ENCODE measurements around the gene KHK.
"Not testable (repeated sequence)": the region's sequence is repeated elsewhere in the genome, so short reads cannot be mapped to it uniquely, and the experiment has no call there.

Gene KHK

GRCh38 chr2:27097341-27097740 is 10.8 kb downstream of the KHK start:
- no peak for DNase-seq

GRCh38 chr2:27099334-27099955 is 12.9 kb downstream of the KHK start:
- no peak for DNase-seq

- DNase-seq = no peak
Observed at GRCh38 chr2:27100036-27100435, 13.5 kb downstream of the KHK start.

GRCh38 chr2:27102329-27102728 is 15.8 kb downstream of the KHK start:
- DNase-seq = no peak

- no peak for DNase-seq
Observed at GRCh38 chr2:27105981-27106380, 19.4 kb downstream of the KHK start.

GRCh38 chr2:27108221-27108620 is 21.6 kb downstream of the KHK start:
- no peak for DNase-seq

GRCh38 chr2:27109083-27109482 is 22.5 kb downstream of the KHK start:
- no peak for DNase-seq

- not testable (repeated sequence) for DNase-seq
Observed at GRCh38 chr2:27110603-27111352, 24.2 kb downstream of the KHK start.

- DNase-seq = not testable (repeated sequence)
Observed at GRCh38 chr2:27111392-27112078, 25.0 kb downstream of the KHK start.

- no peak for DNase-seq
Observed at GRCh38 chr2:27115519-27115918, 28.9 kb downstream of the KHK start.

- no peak for DNase-seq
Observed at GRCh38 chr2:27117995-27118524, 31.5 kb downstream of the KHK start.

- peak; percentile 27 to 29 for DNase-seq
Observed at GRCh38 chr2:27118525-27119329, 32.2 kb downstream of the KHK start, which contains the start of gene CGREF1. Gene CGREF1, minus strand, starts transcription at chr2:27119128. Its CDS starts 14,762 bp downstream, at chr2:27104366.

- DNase-seq = not testable (repeated sequence)
Observed at GRCh38 chr2:27119330-27119670, 32.7 kb downstream of the KHK start.

- no peak for DNase-seq
Observed at GRCh38 chr2:27121906-27122305, 35.3 kb downstream of the KHK start.

- DNase-seq = no peak
Observed at GRCh38 chr2:27122791-27123190, 36.2 kb downstream of the KHK start.

GRCh38 chr2:27123302-27124150 is 37.0 kb downstream of the KHK start, which contains the start of gene ABHD1:
Gene ABHD1, plus strand, starts transcription at chr2:27123815. Its CDS starts 134 bp downstream, at chr2:27123949.
- DNase-seq = peak; percentile 46 to 65

GRCh38 chr2:27125104-27125503 is 38.5 kb downstream of the KHK start:
- no peak for DNase-seq

- no peak for DNase-seq
Observed at GRCh38 chr2:27126252-27126710, 39.7 kb downstream of the KHK start.

GRCh38 chr2:27127883-27128667 is 41.5 kb downstream of the KHK start:
- no peak for DNase-seq

- no peak for DNase-seq
Observed at GRCh38 chr2:27128668-27129571, 42.3 kb downstream of the KHK start.

Data from stimulated activated CD4-positive, alpha-beta T cell treated with anti-CD3 and anti-CD28 coated beads, Interleukin-4, amount 100 ng/mL, for 4 hours (primary cell).